GM21381 (cell line): Measurements from ENCODE around the gene AGMAT.
"Not testable (repeated sequence)": the region's sequence is repeated elsewhere in the genome, so short reads cannot be mapped to it uniquely, and the experiment has no call there.

Experiments used
- ATAC-seq: cut with Tn5 transposase; IDR thresholded peaks from one replicate; pipeline ENCODE4 v1.9.1; 2021; ENCODE audit warnings: mild to moderate bottlenecking, moderate library complexity; ENCODE audit not compliant: unreplicated experiment

AGMAT gene

GRCh38 chr1:15616373-15617172 lies 31.7 kb upstream of the AGMAT start:
- peak; percentile 21 for ATAC-seq

GRCh38 chr1:15610167-15610566 lies 25.3 kb upstream of the AGMAT start:
- no peak for ATAC-seq

- no peak for ATAC-seq
Measured at GRCh38 chr1:15609631-15610030, 24.8 kb upstream of the AGMAT start.

GRCh38 chr1:15605398-15606383 lies 20.8 kb upstream of the AGMAT start:
- no peak for ATAC-seq

GRCh38 chr1:15604400-15604799 lies 19.5 kb upstream of the AGMAT start:
- ATAC-seq: not testable (repeated sequence)

- ATAC-seq: not testable (repeated sequence)
Measured at GRCh38 chr1:15603966-15604282, 19.1 kb upstream of the AGMAT start.

GRCh38 chr1:15603050-15603965 lies 18.5 kb upstream of the AGMAT start:
- ATAC-seq: peak; percentile 97

- no peak for ATAC-seq
Measured at GRCh38 chr1:15598436-15598835, 13.6 kb upstream of the AGMAT start.

GRCh38 chr1:15595809-15596617 lies 11.2 kb upstream of the AGMAT start:
- ATAC-seq: no peak

- no peak for ATAC-seq
Measured at GRCh38 chr1:15592285-15592684, 7.4 kb upstream of the AGMAT start.

- no peak for ATAC-seq
Measured at GRCh38 chr1:15583016-15583706, 1.7 kb downstream of the AGMAT start.

GRCh38 chr1:15579683-15580047 lies 5.2 kb downstream of the AGMAT start:
- ATAC-seq: peak; percentile 51

GRCh38 chr1:15578921-15579682 lies 5.7 kb downstream of the AGMAT start:
- peak; percentile 28 for ATAC-seq

GRCh38 chr1:15577691-15578090 lies 7.2 kb downstream of the AGMAT start:
- no peak for ATAC-seq

GRCh38 chr1:15575549-15576150 lies 9.2 kb downstream of the AGMAT start:
- ATAC-seq: no peak

- ATAC-seq: no peak
Measured at GRCh38 chr1:15574741-15575140, 10.1 kb downstream of the AGMAT start.

- ATAC-seq: no peak
Measured at GRCh38 chr1:15573477-15573876, 11.4 kb downstream of the AGMAT start.

GRCh38 chr1:15571266-15571665 lies 13.6 kb downstream of the AGMAT start:
- no peak for ATAC-seq
